Fibroblast of mammary gland (primary cell): ENCODE measurements around the gene ZHX3.

Experiments
- DNase-seq: peaks from one replicate; pipeline ENCODE4 v3.0.0-alpha.2; 2010; ENCODE audit warnings: low read depth
- H3K4me3 ChIP-seq: 2 replicates; pipeline ENCODE4 v1.5.1; 2011; ENCODE audit warnings: low read depth, mild to moderate bottlenecking, low read length, moderate library complexity; ENCODE audit not compliant: control insufficient read depth
- TF ChIP-seq, protein P1 (sequence below): conservative IDR thresholded peaks from 2 replicates; pipeline ENCODE4 v1.5.1; 2011; ENCODE audit warnings: low read depth, low read length, inconsistent platforms; ENCODE audit not compliant: control insufficient read depth, insufficient read depth

Gene ZHX3

DNA sequence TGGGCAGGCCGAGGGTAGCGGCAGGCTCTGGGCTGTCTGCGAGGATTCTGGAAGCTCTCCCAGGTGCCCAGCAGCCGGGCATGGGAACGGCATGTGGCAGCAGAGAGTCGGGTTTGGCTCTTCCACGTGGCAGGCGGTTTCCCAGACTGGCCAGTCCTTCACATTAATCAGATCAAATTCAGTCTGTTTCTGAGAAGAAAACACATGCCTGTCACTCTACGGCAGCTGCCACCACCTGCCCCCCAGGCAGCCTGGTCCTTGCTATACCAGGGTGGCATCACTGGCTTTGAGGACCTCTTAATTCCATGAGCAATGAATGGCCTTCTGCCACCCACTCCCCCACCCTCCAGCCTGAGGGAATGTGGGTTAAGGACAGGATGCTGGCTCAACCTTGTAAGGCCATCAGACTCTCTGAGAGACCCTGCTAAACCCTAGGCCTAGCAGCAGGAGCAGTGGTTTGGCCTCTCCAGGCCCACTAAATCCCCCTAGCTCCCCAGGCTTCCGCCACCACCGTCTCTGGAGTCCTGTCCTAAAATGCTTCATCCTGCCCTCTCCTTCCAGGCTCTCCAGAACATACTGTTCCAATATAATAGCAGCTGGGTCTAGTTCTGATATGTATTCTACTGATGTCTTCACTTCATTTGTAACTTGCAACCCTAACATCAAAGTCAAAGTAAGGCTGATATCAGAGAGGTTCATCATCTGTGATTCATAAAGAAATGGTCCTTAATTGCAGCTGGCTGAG, 132.3 kb downstream of the ZHX3 start:
- TF ChIP-seq, protein P1, sequence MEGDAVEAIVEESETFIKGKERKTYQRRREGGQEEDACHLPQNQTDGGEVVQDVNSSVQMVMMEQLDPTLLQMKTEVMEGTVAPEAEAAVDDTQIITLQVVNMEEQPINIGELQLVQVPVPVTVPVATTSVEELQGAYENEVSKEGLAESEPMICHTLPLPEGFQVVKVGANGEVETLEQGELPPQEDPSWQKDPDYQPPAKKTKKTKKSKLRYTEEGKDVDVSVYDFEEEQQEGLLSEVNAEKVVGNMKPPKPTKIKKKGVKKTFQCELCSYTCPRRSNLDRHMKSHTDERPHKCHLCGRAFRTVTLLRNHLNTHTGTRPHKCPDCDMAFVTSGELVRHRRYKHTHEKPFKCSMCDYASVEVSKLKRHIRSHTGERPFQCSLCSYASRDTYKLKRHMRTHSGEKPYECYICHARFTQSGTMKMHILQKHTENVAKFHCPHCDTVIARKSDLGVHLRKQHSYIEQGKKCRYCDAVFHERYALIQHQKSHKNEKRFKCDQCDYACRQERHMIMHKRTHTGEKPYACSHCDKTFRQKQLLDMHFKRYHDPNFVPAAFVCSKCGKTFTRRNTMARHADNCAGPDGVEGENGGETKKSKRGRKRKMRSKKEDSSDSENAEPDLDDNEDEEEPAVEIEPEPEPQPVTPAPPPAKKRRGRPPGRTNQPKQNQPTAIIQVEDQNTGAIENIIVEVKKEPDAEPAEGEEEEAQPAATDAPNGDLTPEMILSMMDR: no peak
- no peak overlapping the region for H3K4me3 ChIP-seq
- DNase-seq: no peak

DNA sequence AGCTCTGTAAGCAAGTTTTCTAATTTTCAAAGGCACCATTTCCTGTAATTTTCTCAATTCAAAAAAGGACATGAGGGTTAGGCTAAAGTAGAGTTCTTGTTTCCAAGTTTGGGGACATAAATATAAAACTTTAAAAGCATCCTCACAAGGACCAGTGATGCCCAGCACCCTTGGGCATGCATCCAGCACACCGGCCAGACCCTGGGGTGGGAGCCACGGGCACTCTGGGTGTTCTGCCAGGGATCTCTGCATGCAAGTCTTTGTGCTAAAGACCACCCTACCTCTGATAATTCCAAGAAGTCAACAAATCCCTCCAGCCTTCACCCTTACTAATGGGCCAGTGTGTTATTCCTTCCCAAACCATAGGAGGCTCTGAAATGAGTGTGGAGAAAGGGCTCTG, 133.7 kb downstream of the ZHX3 start:
- no peak overlapping the region for H3K4me3 ChIP-seq
- TF ChIP-seq, protein P1: no peak
- DNase-seq: no peak

DNA sequence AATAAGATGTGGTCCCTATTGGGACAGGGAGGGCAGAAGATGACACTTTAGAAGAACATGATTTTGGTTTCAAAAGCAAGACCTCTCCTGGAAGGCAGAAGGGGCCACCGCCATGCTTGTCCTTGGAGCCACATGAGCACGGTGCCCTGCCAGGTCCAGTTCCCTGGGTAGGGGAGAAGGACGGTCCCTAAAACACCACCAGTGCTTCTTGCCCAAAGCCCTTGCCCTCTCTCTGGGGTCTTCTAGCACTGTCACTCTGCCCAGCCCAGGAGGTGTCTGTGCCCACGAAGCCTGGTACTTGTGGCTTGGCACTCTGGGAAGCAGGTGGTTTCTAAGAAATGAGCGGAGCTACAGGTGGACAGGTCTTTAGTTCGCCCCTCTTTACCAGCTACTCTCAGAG, 134.1 kb downstream of the ZHX3 start:
- TF ChIP-seq, protein P1: no peak
- no peak overlapping the region for H3K4me3 ChIP-seq
- DNase-seq: no peak

DNA sequence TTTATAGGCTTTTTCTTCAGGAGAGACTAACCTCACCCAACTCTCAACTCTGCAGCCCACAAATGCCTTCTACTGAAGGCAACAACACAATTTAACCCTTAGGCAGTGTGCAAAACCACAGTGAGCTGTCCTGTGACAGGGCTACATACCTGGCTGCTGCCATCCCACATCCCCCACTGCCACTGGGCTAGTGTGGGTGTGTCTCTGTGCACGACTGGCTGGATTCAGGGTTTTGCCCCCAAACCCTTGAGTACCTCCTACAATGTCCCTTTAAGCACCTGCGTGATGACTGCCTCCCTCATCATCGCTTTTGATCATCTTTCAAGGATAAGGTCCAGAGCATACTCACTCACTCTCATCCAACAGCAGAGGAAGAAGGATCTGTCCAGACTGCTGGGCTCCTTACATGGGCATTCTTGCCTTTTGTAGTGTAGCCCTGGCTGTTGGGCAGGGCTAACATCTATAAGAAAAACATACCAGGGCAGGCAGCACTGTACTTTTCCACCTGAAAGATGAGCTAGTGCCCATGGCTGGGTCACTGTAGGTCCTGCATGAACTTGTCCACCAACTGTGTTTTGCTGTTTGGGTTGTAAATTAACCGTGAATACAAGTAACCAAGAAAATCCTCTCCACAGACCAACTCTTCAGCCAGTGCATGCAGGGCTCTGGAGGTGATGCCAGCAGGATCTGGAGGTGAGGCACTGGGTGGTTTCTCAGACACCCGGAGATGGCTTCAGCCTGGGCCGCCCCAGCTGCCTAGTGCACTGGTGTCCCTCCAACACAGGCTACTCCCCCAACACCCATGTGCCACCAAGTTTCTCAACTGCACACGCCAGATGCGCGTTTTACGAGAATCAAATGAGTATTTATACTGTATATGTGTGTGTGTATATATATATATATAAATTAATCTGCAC, 135.0 kb downstream of the ZHX3 start:
- DNase-seq: no peak
- H3K4me3 ChIP-seq: no peak overlapping the region
- TF ChIP-seq, protein P1: no peak

DNA sequence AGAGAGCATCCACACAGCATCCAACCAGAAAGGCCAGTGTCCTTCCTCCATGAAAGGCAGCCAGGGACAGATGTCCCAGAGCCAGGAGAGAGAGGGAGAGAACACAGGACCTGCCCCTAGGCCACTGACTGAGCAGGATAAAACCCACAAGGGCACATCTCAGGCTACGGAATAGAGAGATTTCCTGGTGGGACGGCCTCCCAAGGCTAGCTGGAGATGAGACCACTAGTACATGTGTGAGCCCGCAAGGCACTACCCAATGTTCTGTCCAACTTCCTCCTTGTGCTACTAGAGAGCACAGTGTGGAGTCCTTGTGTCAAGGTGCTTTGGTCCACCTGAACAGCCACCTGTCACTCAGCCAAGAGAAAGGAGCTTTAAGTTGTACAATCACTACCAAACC, 136.0 kb downstream of the ZHX3 start:
- H3K4me3 ChIP-seq: no peak overlapping the region
- DNase-seq: no peak
- TF ChIP-seq, protein P1: no peak

DNA sequence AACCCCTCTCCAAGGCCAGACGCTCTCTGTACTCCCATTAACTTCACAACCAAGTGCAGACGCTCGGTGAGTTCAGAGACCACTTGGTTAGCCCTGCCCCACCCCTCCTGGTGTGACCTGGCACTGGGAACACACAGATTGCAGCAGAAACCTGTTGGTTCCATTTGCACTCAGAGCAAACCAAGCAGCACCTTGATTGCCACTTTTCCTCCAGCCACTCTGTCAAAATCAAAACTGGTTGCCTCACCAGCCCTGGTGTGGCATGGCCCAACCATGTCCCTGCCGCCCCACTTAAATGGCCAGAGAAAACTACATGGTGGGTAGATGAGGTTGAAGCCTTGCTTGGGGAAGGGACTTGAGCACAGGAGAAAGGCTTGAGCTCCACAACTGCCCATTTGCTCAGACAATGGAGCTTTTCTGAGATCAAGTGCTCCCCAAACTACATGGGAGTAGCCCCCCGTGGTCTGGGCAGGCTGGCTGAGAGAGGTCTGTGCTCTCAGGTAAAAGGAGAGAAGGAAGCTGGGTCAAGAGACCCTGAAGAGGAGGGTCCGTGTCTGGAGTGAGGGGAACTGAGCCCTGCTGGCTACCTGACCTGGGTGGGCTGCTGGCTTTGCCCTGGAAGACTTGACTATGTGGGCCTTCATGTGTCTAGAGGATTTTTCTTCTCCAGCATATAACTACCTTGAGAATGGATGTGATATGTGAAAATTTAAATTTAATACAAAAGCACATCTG, 136.8 kb downstream of the ZHX3 start:
- DNase-seq: no peak
- no peak overlapping the region for H3K4me3 ChIP-seq
- TF ChIP-seq, protein P1: no peak
